Endothelial cell of umbilical vein (primary cell): ENCODE measurements around the gene HDLBP.

Experiments
- CTCF ChIP-seq, 2 donors: IDR thresholded peaks; 1 replicate in 1 of 2; 2 replicates in 1 of 2; pipeline ENCODE4 v1.5.1; 2011; ENCODE audit warnings: low read length in 2 of 2, mild to moderate bottlenecking in 2 of 2, moderate library complexity in 2 of 2, control low read depth in 1 of 2, inconsistent platforms in 1 of 2, low read depth in 1 of 2; ENCODE audit not compliant: insufficient read depth in 1 of 2; ENCODE audit errors: extremely low read depth in 1 of 2
- EZH2 ChIP-seq: IDR thresholded peaks from 2 replicates; pipeline ENCODE4 v1.6.1; 2012; ENCODE audit warnings: borderline replicate concordance, low read depth, mild to moderate bottlenecking, moderate library complexity, low read length, inconsistent platforms; ENCODE audit not compliant: severe bottlenecking
- GATA2 ChIP-seq: IDR thresholded peaks from 2 replicates; pipeline ENCODE4 v1.7.0; 2011; ENCODE audit warnings: low read depth, mild to moderate bottlenecking, moderate library complexity, mixed read lengths, low read length; ENCODE audit not compliant: insufficient read length, insufficient read depth
- POLR2A ChIP-seq: IDR thresholded peaks from 2 replicates; pipeline ENCODE4 v1.6.1; 2012; ENCODE audit warnings: low read depth, mild to moderate bottlenecking, control low read depth, low read length

GRCh38 chr2:241189093-241189855 lies 126.2 kb downstream of the HDLBP start:
- TF ChIP-seq EZH2 (no peak), POLR2A (no peak), GATA2 (no peak), CTCF (IDR thresholded peaks at IDR 0.05; ENCODE audit: extremely low read depth in 1 of 2, insufficient read depth in 1 of 2, low read depth in 1 of 2, low read length in 2 of 2) (no peak)
